HepG2 (cell line): ENCODE measurements around the gene GGACT. TPM values are rescaled to one million over a fixed set of nuclear protein-coding genes. Genes with fewer than 3 reads are reported as not detected.
A peak's percentile ranks its signal among the peaks of the same experiment; 100 is the strongest.

Experiments
- AKNA ChIP-seq: sonication (generic); formaldehyde crosslinking; IDR thresholded peaks from 2 replicates; pipeline ENCODE4 v1.4.0; 2020; ENCODE audit warnings: missing genetic modification reagents, borderline replicate concordance
- CC2D1A ChIP-seq: sonication (generic); formaldehyde crosslinking; IDR thresholded peaks from 2 replicates; pipeline ENCODE4 v1.8.1; 2023; ENCODE audit warnings: mild to moderate bottlenecking, missing genetic modification reagents
- CTCF ChIP-seq: sonication (generic); formaldehyde crosslinking; IDR thresholded peaks from 2 replicates; pipeline ENCODE4 v1.5.0; 2020; ENCODE audit warnings: mild to moderate bottlenecking, missing genetic modification reagents, moderate library complexity
- FIP1L1 ChIP-seq: fragments of 200-400 bp; formaldehyde crosslinking; IDR thresholded peaks from 2 replicates; pipeline ENCODE4 v1.6.1; 2018; ENCODE audit warnings: low read depth, mild to moderate bottlenecking, low read length, moderate library complexity, borderline replicate concordance; ENCODE audit not compliant: insufficient read depth
- FOXP1 ChIP-seq, 2 experiments: fragments of 450-650 bp in 1 of 2; IDR thresholded peaks; 2 replicates each; pipeline ENCODE4 v1.6.1; 2017 to 2018; ENCODE audit warnings: antibody characterized with exemption in 1 of 2
- HBP1 ChIP-seq: IDR thresholded peaks from 2 replicates; pipeline ENCODE4 v1.6.1; 2016; ENCODE audit warnings: low read depth, control low read depth
- HDAC2 ChIP-seq: sonication (generic); formaldehyde crosslinking; IDR thresholded peaks from 2 replicates; pipeline ENCODE4 v1.4.0; 2020; ENCODE audit warnings: missing genetic modification reagents
- HOXA3 ChIP-seq: sonication (generic); formaldehyde crosslinking; IDR thresholded peaks from 2 replicates; pipeline ENCODE4 v1.5.0; 2020; ENCODE audit warnings: missing genetic modification reagents
- JUND ChIP-seq: sonication (generic); formaldehyde crosslinking; IDR thresholded peaks from 2 replicates; pipeline ENCODE4 v1.8.0; 2022; ENCODE audit warnings: mild to moderate bottlenecking, missing genetic modification reagents
- KDM5B ChIP-seq: sonication (generic); formaldehyde crosslinking; IDR thresholded peaks from 2 replicates; pipeline ENCODE4 v1.4.0; 2020; ENCODE audit warnings: missing genetic modification reagents, mild to moderate bottlenecking, borderline replicate concordance
- MXD3 ChIP-seq: IDR thresholded peaks from 2 replicates; pipeline ENCODE4 v1.6.1; 2016; ENCODE audit warnings: mild to moderate bottlenecking, missing biosample characterization, missing genetic modification reagents
- POLR2AphosphoS2 ChIP-seq: IDR thresholded peaks from 2 replicates; pipeline ENCODE4 v1.6.1; 2011; ENCODE audit warnings: low read depth, low read length, improper control_type of control experiment
- REXO4 ChIP-seq: sonication (generic); formaldehyde crosslinking; IDR thresholded peaks from 2 replicates; pipeline ENCODE4 v1.8.0; 2022; ENCODE audit warnings: missing genetic modification reagents, mild to moderate bottlenecking, borderline replicate concordance
- ZNF232 ChIP-seq: sonication (generic); formaldehyde crosslinking; IDR thresholded peaks from 2 replicates; pipeline ENCODE4 v1.4.0; 2020; ENCODE audit warnings: missing genetic modification reagents, borderline replicate concordance
- ZNF768 ChIP-seq: sonication (generic); formaldehyde crosslinking; IDR thresholded peaks from 2 replicates; pipeline ENCODE4 v1.4.0; 2020; ENCODE audit warnings: missing genetic modification reagents
- ZSCAN29 ChIP-seq: sonication (generic); formaldehyde crosslinking; conservative IDR thresholded peaks from 2 replicates; pipeline ENCODE4 v1.4.0; 2020; ENCODE audit warnings: mild to moderate bottlenecking, missing genetic modification reagents
- polyA plus RNA-seq, 8 experiments: library from polyadenylated mRNA; depleted of rRNA in 3 of 8; stranded (reverse) in 7 of 8; unstranded in 1 of 8; fragments of >200 nt; fragmentation: Illumina TruSeq in 4 of 8; extraction: Trizol in 4 of 8; gene quantifications; 2 replicates each; pipeline versions ENCODE4 v1.2.1 to v1.2.3, GENCODE V29; 2011 to 2016; ENCODE audit warnings: low read depth in 4 of 8, missing spikeins in 1 of 8, mixed read lengths in 1 of 8; ENCODE audit not compliant: insufficient read depth in 1 of 8
- total RNA-seq, 5 experiments: library from RNA; depleted of rRNA; stranded (reverse); fragments of >200 nt; fragmentation: Illumina TruSeq; extraction: Trizol; gene quantifications; 2 replicates each; pipeline ENCODE4 v1.2.3, GENCODE V29; 2016; ENCODE audit warnings: low read depth in 1 of 5
- TF ChIP-seq, protein P1 (sequence below): sonication (generic); formaldehyde crosslinking; IDR thresholded peaks from 2 replicates; pipeline ENCODE4 v1.9.0; 2021; ENCODE audit warnings: missing genetic modification reagents, borderline replicate concordance

The GGACT gene
- total and polyA plus RNA-seq, 2 of the 13 experiments (the other 11 are each of a cell fraction or from before 2014, with no cell fraction given): 1.7 to 1.9 TPM

DNA sequence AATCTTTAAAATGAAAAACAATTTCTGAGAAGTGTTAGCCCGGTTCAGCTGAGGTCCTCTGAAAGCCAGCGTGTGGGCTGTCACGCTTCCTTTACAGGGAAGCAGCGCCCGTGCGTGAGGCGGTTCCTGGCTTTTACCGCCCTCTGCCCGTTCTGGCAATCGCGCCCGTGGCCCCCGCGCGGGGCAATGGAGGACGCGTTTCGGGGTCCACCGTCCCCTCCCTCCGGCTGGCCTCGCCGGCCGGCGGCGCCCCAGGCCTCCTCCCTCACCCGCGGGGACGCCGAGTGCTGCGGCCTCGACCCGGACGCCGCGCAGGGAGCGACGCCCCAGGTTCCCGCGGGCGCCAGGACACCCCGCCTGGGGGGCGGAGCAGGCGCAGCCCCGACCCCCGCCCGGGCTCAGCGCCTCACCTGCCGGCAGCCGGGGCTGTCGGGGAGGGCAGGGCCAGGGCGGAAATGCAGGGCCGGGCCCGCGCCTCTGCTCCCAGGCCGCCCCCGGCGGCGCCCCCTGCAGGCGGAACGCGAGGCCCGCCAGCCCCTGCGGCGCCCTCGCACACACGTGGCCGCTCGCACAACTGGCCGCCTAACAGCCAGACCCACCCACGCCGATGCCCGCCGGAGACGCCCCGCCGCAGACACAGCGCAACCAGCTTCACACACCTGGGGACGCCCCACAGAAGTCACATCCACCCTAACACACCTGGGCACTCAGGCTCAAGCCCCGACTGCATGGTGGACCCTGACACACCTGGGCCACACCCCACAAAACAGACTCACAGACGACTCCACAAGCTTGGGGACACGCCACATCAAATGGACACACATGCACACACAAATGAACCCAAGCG, at the start of gene GGACT (continued):
- no peak for TF ChIP-seq FOXP1 (IDR thresholded peaks at IDR 0.05)
- TF ChIP-seq FOXP1 (CRISPR knock-in tag; IDR thresholded peaks at IDR 0.05): no peak
- no peak for TF ChIP-seq ZNF232 (CRISPR knock-in tag)
- peak; percentile 93 for TF ChIP-seq HOXA3
- TF ChIP-seq HDAC2 (CRISPR knock-in tag): no peak
- TF ChIP-seq AKNA (CRISPR knock-in tag): no peak
- no peak; the same call in 1 of the 2 replicates for TF ChIP-seq ZNF768 (CRISPR knock-in tag)
- TF ChIP-seq, protein P1, sequence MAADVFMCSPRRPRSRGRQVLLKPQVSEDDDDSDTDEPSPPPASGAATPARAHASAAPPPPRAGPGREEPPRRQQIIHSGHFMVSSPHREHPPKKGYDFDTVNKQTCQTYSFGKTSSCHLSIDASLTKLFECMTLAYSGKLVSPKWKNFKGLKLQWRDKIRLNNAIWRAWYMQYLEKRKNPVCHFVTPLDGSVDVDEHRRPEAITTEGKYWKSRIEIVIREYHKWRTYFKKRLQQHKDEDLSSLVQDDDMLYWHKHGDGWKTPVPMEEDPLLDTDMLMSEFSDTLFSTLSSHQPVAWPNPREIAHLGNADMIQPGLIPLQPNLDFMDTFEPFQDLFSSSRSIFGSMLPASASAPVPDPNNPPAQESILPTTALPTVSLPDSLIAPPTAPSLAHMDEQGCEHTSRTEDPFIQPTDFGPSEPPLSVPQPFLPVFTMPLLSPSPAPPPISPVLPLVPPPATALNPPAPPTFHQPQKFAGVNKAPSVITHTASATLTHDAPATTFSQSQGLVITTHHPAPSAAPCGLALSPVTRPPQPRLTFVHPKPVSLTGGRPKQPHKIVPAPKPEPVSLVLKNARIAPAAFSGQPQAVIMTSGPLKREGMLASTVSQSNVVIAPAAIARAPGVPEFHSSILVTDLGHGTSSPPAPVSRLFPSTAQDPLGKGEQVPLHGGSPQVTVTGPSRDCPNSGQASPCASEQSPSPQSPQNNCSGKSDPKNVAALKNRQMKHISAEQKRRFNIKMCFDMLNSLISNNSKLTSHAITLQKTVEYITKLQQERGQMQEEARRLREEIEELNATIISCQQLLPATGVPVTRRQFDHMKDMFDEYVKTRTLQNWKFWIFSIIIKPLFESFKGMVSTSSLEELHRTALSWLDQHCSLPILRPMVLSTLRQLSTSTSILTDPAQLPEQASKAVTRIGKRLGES: no peak
- no peak for TF ChIP-seq POLR2AphosphoS2
- TF ChIP-seq JUND: no peak
- peak; percentile 80 for TF ChIP-seq CTCF
- no peak for TF ChIP-seq REXO4 (CRISPR knock-in tag)
- TF ChIP-seq ZSCAN29: no peak
- TF ChIP-seq HBP1: no peak
- no peak for TF ChIP-seq FIP1L1
- TF ChIP-seq CC2D1A (CRISPR knock-in tag): no peak
- TF ChIP-seq KDM5B (CRISPR knock-in tag): peak; percentile 97; the same call in 1 of the 2 replicates
- 0 out of 2 replicates have a peak, but pooled peaks have one; percentile 81 for TF ChIP-seq MXD3 (CRISPR knock-in tag)
